HepG2 (cell line): ENCODE results near the gene LILRB2. TPM values are rescaled to one million over a fixed set of nuclear protein-coding genes. Genes with fewer than 3 reads are reported as not detected.
"Not testable (repeated sequence)": the region's sequence is repeated elsewhere in the genome, so short reads cannot be mapped to it uniquely, and the experiment has no call there.

ENCODE experiments used
- ATAC-seq: fragments of 200-7000 bp; cut with Tn5 transposase; 3 replicates; pipeline ENCODE4 v1.9.1; 2020; ENCODE audit warnings: mild to moderate bottlenecking, moderate library complexity
- BruUV-seq: library from RNA; stranded (reverse); fragments of 400-500 nt; replicated peaks from 2 replicates; lab custom pipeline; 2021; lab: Mats Ljungman, UMichigan
- CTCF ChIA-PET: fragments of 300-600 bp; formaldehyde crosslinking; extraction: SDS; loops from one replicate; lab custom pipeline; 2021; ENCODE audit warnings: low total read pairs, inconsistent platforms, low intra/inter-chr PET ratio; lab: Yijun Ruan, JAX
- POLR2A ChIA-PET: fragments of 350-600 bp; sonication (Branson Sonifier 250); formaldehyde crosslinking; loops from one replicate; lab custom pipeline; 2020; ENCODE audit warnings: antibody characterized with exemption, inconsistent platforms; lab: Yijun Ruan, JAX
- DNase-seq: peaks from one replicate; pipeline ENCODE4 v3.0.0-alpha.2; 2015; ENCODE audit warnings: low spot score
- FAIRE-seq: peaks from 3 replicates; lab custom pipeline; 2011; peaks lifted over from hg19 to GRCh38; lab: Jason Lieb, UNC
- H2AFZ ChIP-seq: one replicate; pipeline ENCODE4 v1.6.1; 2011; ENCODE audit warnings: low read length, inconsistent platforms
- H3K27ac ChIP-seq: fragments of 300-600 bp; 3 replicates; pipeline ENCODE4 v1.8.0; 2011; ENCODE audit warnings: mixed run types, mild to moderate bottlenecking, mixed read lengths, low read length, inconsistent platforms; ENCODE audit not compliant: insufficient read depth; ENCODE audit errors: extremely low read length
- H3K27me3 ChIP-seq, 2 experiments: fragments of 200-600 bp in 1 of 2; 2 replicates in 1 of 2; 3 replicates in 1 of 2; pipeline versions ENCODE4 v1.6.0 to v1.8.0; 2011; ENCODE audit warnings: low read length in 2 of 2, mild to moderate bottlenecking in 2 of 2, moderate library complexity in 2 of 2, inconsistent platforms in 1 of 2; ENCODE audit not compliant: insufficient read depth in 2 of 2, control insufficient read depth in 1 of 2
- H3K36me3 ChIP-seq, 2 experiments: fragments of 200-600 bp in 1 of 2; replicated peaks in 1 of 2; 2 replicates in 1 of 2; 3 replicates in 1 of 2; pipeline versions ENCODE4 v1.5.1 to v1.8.0; 2011; ENCODE audit warnings: low read length in 2 of 2, inconsistent platforms in 1 of 2; ENCODE audit not compliant: insufficient read depth in 2 of 2, control insufficient read depth in 1 of 2
- H3K4me1 ChIP-seq: 2 replicates; pipeline ENCODE4 v1.5.1; 2012; ENCODE audit warnings: low read length, inconsistent platforms; ENCODE audit not compliant: insufficient read depth
- H3K4me2 ChIP-seq: 2 replicates; pipeline ENCODE4 v1.6.0; 2011; ENCODE audit warnings: low read depth, low read length, inconsistent platforms
- H3K4me3 ChIP-seq, 3 experiments: fragments of 200-600 bp in 1 of 3; sonication (generic), shearing (Covaris generic) in 1 of 3; replicated peaks in 1 of 3; 2 replicates each; pipeline ENCODE4 v1.5.1; 2011 to 2016; ENCODE audit warnings: low read length in 3 of 3, inconsistent platforms in 2 of 3, low read depth in 2 of 3, mild to moderate bottlenecking in 2 of 3, control low read depth in 1 of 3, mixed read lengths in 1 of 3; ENCODE audit not compliant: insufficient read depth in 1 of 3
- H3K79me2 ChIP-seq: one replicate; pipeline ENCODE4 v1.6.1; 2011; ENCODE audit warnings: low read length, inconsistent platforms; ENCODE audit not compliant: insufficient read depth
- H3K9ac ChIP-seq: 2 replicates; pipeline ENCODE4 v1.6.0; 2011; ENCODE audit warnings: mild to moderate bottlenecking, low read depth, low read length, inconsistent platforms; ENCODE audit not compliant: insufficient read depth
- H3K9me3 ChIP-seq: 2 replicates; pipeline ENCODE4 v1.5.1; 2012; ENCODE audit warnings: mild to moderate bottlenecking, low read length
- H4K20me1 ChIP-seq: 2 replicates; pipeline ENCODE4 v1.6.0; 2011; ENCODE audit warnings: inconsistent platforms, mild to moderate bottlenecking, low read length, moderate library complexity; ENCODE audit not compliant: insufficient read depth
- AGO1 ChIP-seq: fragments of 200-400 bp; formaldehyde crosslinking; IDR thresholded peaks from 2 replicates; pipeline ENCODE4 v1.6.1; 2017; ENCODE audit warnings: mild to moderate bottlenecking, low read depth, low read length, moderate library complexity; ENCODE audit not compliant: poor library complexity, severe bottlenecking
- ELF4 ChIP-seq: sonication (generic); formaldehyde crosslinking; IDR thresholded peaks from 2 replicates; pipeline ENCODE4 v1.5.0; 2020; ENCODE audit warnings: missing genetic modification reagents, mild to moderate bottlenecking, moderate library complexity, borderline replicate concordance
- MBD4 ChIP-seq: IDR thresholded peaks from 2 replicates; pipeline ENCODE4 v1.6.1; 2012; ENCODE audit warnings: low read length, inconsistent platforms, borderline replicate concordance
- POLR2AphosphoS2 ChIP-seq: IDR thresholded peaks from 2 replicates; pipeline ENCODE4 v1.6.1; 2011; ENCODE audit warnings: low read depth, low read length, improper control_type of control experiment
- REL ChIP-seq: sonication (generic); formaldehyde crosslinking; conservative IDR thresholded peaks from 2 replicates; pipeline ENCODE4 v1.8.0; 2022; ENCODE audit warnings: mild to moderate bottlenecking, missing genetic modification reagents, moderate library complexity
- SUZ12 ChIP-seq: fragments of 150-350 bp; IDR thresholded peaks from 2 replicates; pipeline ENCODE4 v1.6.1; 2014; ENCODE audit warnings: low read depth, low read length
- SYNCRIP ChIP-seq: fragments of 200-400 bp; formaldehyde crosslinking; IDR thresholded peaks from 2 replicates; pipeline ENCODE4 v1.6.1; 2018; ENCODE audit warnings: mild to moderate bottlenecking, low read depth, low read length; ENCODE audit not compliant: insufficient read depth
- ZFP41 ChIP-seq: sonication (generic); formaldehyde crosslinking; IDR thresholded peaks from 2 replicates; pipeline ENCODE4 v1.4.0; 2020; ENCODE audit warnings: mild to moderate bottlenecking, missing genetic modification reagents, borderline replicate concordance
- ZMYM4 ChIP-seq: sonication (generic); formaldehyde crosslinking; IDR thresholded peaks from 2 replicates; pipeline ENCODE4 v1.8.1; 2023; ENCODE audit warnings: mild to moderate bottlenecking, missing genetic modification reagents
- ZNF577 ChIP-seq: sonication (generic); formaldehyde crosslinking; IDR thresholded peaks from 2 replicates; pipeline ENCODE4 v1.4.0; 2020; ENCODE audit warnings: mild to moderate bottlenecking, low read depth, missing genetic modification reagents, borderline replicate concordance
- ZNF713 ChIP-seq: sonication (generic); formaldehyde crosslinking; IDR thresholded peaks from 2 replicates; pipeline ENCODE4 v1.4.0; 2020; ENCODE audit warnings: mild to moderate bottlenecking, missing genetic modification reagents
- WGBS: methylation state at CpG from one replicate; pipeline ENCODE4 v1.1.6; 2017; ENCODE audit warnings: low lambda C conversion rate; 5-methylcytosine and 5-hydroxymethylcytosine counted together
- in situ Hi-C: cut with HindIII; loops from 2 replicates; pipeline ENCODE4 v1.10.0; 2017; ENCODE audit warnings: low pct_unique_long_range_greater_than_20kb; ENCODE audit not compliant: extremely low pct_ligation_motif_present
- intact Hi-C: fragments of 100-400 bp; cut with micrococcal nuclease; formaldehyde crosslinking; loops from one replicate; pipeline ENCODE4 v1.10.0; 2022; ENCODE audit not compliant: unreplicated experiment
- polyA plus RNA-seq, 8 experiments: library from polyadenylated mRNA; depleted of rRNA in 3 of 8; stranded (reverse) in 7 of 8; unstranded in 1 of 8; fragments of >200 nt; fragmentation: Illumina TruSeq in 4 of 8; extraction: Trizol in 4 of 8; gene quantifications; 2 replicates each; pipeline versions ENCODE4 v1.2.1 to v1.2.3, GENCODE V29; 2011 to 2016; ENCODE audit warnings: low read depth in 4 of 8, missing spikeins in 1 of 8, mixed read lengths in 1 of 8; ENCODE audit not compliant: insufficient read depth in 1 of 8
- total RNA-seq, 5 experiments: library from RNA; depleted of rRNA; stranded (reverse); fragments of >200 nt; fragmentation: Illumina TruSeq; extraction: Trizol; gene quantifications; 2 replicates each; pipeline ENCODE4 v1.2.3, GENCODE V29; 2016; ENCODE audit warnings: low read depth in 1 of 5
- TF ChIP-seq, protein P1 (sequence below): sonication (generic); formaldehyde crosslinking; IDR thresholded peaks from 2 replicates; pipeline ENCODE4 v1.5.0; 2020; ENCODE audit warnings: mild to moderate bottlenecking, missing genetic modification reagents
- TF ChIP-seq, protein P2 (sequence below): IDR thresholded peaks from 2 replicates; pipeline ENCODE4 v1.6.1; 2012; ENCODE audit warnings: low read depth, low read length, improper control_type of control experiment

Gene LILRB2
- total and polyA plus RNA-seq, 2 of the 13 experiments (the other 11 are each of a cell fraction or from before 2014, with no cell fraction given), result not detected

DNA sequence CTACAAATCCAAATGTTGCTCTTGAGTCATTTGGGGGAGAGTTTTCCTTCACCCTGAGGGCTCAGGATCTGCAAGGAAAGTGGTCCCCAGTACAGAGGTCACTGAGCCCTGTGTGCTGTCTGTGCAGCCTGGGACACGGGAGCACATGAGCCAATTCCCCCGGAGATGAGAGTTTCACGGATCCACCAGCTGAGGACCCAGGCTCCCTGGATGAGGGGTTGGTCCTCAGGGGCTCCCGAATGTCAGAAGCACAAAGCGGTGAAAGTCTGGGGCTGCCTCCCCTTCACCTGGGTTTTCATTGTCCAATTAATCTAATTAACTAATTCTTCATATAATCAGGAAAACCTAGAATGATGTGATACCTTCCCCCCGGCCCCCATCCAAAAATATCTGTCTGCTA, 13.6 kb upstream of the LILRB2 start (continued):
- TF ChIP-seq ZFP41 (CRISPR knock-in tag) (no peak), ZNF713 (no peak), REL (CRISPR knock-in tag) (no peak)
- TF ChIP-seq, protein P1, sequence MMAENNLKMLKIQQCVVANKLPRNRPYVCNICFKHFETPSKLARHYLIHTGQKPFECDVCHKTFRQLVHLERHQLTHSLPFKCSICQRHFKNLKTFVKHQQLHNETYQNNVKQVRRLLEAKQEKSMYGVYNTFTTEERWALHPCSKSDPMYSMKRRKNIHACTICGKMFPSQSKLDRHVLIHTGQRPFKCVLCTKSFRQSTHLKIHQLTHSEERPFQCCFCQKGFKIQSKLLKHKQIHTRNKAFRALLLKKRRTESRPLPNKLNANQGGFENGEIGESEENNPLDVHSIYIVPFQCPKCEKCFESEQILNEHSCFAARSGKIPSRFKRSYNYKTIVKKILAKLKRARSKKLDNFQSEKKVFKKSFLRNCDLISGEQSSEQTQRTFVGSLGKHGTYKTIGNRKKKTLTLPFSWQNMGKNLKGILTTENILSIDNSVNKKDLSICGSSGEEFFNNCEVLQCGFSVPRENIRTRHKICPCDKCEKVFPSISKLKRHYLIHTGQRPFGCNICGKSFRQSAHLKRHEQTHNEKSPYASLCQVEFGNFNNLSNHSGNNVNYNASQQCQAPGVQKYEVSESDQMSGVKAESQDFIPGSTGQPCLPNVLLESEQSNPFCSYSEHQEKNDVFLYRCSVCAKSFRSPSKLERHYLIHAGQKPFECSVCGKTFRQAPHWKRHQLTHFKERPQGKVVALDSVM (CRISPR knock-in tag), result no peak

DNA sequence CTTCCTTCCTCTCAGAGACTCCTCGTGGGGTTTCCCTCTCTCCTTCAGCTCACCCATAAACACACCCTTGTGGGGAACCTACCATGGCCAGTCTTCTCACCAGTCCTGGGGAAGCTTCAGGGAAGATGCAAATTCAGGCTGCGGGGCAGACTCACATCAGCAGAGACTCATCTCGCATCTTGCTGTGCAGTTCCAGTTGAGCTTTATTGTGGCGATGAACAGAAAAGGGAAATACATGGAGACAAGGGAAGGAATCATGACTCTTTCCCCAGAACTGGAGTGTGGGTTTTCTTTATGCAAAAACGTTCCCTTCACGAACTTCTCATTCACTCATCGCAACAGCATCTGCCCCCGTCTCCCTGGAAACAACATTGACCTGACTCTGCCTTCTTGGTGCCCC, 8.2 kb upstream of the LILRB2 start:
- H4K20me1 ChIP-seq, H3K4me2 ChIP-seq, BruUV-seq, FAIRE-seq, in situ Hi-C loops, H3K4me3 ChIP-seq, DNase-seq, H3K4me1 ChIP-seq, H3K27ac ChIP-seq, H2AFZ ChIP-seq, H3K36me3 ChIP-seq, H3K27me3 ChIP-seq, H3K79me2 ChIP-seq, intact Hi-C loops, ATAC-seq, POLR2A ChIA-PET, H3K9me3 ChIP-seq, CTCF ChIA-PET, H3K9ac ChIP-seq: not testable (repeated sequence)
- WGBS, result 27% methylated on average over 8 of the region's 8 CpGs

DNA sequence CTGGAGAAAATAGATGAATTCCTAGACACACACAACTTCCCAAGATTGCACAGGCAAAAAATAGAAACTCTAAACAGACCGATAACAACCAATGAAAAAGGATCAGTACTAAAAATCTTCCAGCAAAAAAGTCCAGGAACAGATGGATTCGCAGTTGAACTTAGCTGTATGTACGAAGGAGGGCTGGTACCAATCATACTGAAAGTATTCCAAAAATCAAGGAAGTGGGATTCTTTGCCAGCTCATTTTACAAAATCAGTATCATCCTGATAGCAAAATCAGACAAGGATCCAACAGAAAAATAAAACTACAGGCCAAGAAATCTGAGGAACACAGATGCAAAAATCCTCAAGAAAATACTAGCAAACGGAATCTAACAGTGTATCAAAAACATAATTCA, 6.5 kb upstream of the LILRB2 start:
- Histone ChIP-seq H3K9ac (no peak overlapping the region), H2AFZ (no peak overlapping the region), H3K4me3 (no peak overlapping the region), H3K9me3 (no peaks in the 10 kb centered on the region), H3K4me1 (no peaks in the 10 kb centered on the region), H3K79me2 (no peaks in the 10 kb centered on the region), H4K20me1 (no peaks in the 10 kb centered on the region), H3K4me2 (no peak overlapping the region), H3K27me3 (peaks cover 0 to 16% of the 10 kb centered on the region in 2 experiments; a peak in 4 of 5 replicates), H3K36me3 (no peaks in the 10 kb centered on the region), H3K27ac (no peak overlapping the region)
- ChIA-PET POLR2A (no interaction called here), CTCF (no interaction called here)
- no peak for FAIRE-seq
- ATAC-seq, result no peak
- intact Hi-C loops (no loop called here), in situ Hi-C loops (no loop called here)
- no peak for DNase-seq
- WGBS, result 7% methylated on average over 4 of the region's 4 CpGs
- BruUV-seq, result no TSS peak
- TF ChIP-seq ELF4 (CRISPR knock-in tag), result no peak
- no peak for TF ChIP-seq MBD4
- TF ChIP-seq, protein P2, sequence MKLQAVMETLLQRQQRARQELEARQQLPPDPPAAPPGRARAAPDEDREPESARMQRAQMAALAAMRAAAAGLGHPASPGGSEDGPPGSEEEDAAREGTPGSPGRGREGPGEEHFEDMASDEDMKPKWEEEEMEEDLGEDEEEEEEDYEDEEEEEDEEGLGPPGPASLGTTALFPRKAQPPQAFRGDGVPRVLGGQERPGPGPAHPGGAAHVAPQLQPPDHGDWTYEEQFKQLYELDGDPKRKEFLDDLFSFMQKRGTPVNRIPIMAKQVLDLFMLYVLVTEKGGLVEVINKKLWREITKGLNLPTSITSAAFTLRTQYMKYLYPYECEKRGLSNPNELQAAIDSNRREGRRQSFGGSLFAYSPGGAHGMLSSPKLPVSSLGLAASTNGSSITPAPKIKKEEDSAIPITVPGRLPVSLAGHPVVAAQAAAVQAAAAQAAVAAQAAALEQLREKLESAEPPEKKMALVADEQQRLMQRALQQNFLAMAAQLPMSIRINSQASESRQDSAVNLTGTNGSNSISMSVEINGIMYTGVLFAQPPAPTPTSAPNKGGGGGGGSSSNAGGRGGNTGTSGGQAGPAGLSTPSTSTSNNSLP, result no peak
- no peak for TF ChIP-seq SYNCRIP
- no peak for TF ChIP-seq ZMYM4 (CRISPR knock-in tag)
- no peak for TF ChIP-seq AGO1
- TF ChIP-seq SUZ12, result no peak
- no peak for TF ChIP-seq ZNF577 (CRISPR knock-in tag)
- TF ChIP-seq POLR2AphosphoS2, result no peak
